ENCODE results near the gene CLCN2.

- TF ChIP-seq, protein P1, sequence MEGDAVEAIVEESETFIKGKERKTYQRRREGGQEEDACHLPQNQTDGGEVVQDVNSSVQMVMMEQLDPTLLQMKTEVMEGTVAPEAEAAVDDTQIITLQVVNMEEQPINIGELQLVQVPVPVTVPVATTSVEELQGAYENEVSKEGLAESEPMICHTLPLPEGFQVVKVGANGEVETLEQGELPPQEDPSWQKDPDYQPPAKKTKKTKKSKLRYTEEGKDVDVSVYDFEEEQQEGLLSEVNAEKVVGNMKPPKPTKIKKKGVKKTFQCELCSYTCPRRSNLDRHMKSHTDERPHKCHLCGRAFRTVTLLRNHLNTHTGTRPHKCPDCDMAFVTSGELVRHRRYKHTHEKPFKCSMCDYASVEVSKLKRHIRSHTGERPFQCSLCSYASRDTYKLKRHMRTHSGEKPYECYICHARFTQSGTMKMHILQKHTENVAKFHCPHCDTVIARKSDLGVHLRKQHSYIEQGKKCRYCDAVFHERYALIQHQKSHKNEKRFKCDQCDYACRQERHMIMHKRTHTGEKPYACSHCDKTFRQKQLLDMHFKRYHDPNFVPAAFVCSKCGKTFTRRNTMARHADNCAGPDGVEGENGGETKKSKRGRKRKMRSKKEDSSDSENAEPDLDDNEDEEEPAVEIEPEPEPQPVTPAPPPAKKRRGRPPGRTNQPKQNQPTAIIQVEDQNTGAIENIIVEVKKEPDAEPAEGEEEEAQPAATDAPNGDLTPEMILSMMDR (IDR thresholded peaks at IDR 0.05) = no peak
- no peak for TF ChIP-seq POLR2A (IDR thresholded peaks at IDR 0.05)
These were observed 20.1 kb upstream of the CLCN2 start for GRCh38 chr3:184381261-184382224.

Measured in adrenal gland (tissue), 5 donors.